ENCODE data around the gene ZNF727. TPM values are rescaled to one million over a fixed set of nuclear protein-coding genes. Genes with fewer than 3 reads are reported as not detected.
A peak's percentile ranks its signal among the peaks of the same experiment; 100 is the strongest.
"Not testable (repeated sequence)": the region's sequence is repeated elsewhere in the genome, so short reads cannot be mapped to it uniquely, and the experiment has no call there.

ZNF727 gene
- 10 to 100 TPM in 1 of 4 donors, 1 to 10 TPM in 2, under 1 TPM in 1; 0.29 to 11.9 (median 2.8) TPM for total RNA-seq

- no peaks in the 10 kb centered on the region for H3K4me1 ChIP-seq
- peak within 1 kb of the TSS; percentile 28 to 90 for H3K27ac ChIP-seq
- peak; percentile 54 to 81 for DNase-seq
- peak within 1 kb of the TSS; percentile 44 to 82 for H3K4me3 ChIP-seq
- no peaks in the 10 kb centered on the region for H3K27me3 ChIP-seq
- H3K36me3 ChIP-seq: no peaks in the 10 kb centered on the region
- no peaks in the 10 kb centered on the region for H3K9me3 ChIP-seq
- intact Hi-C loops (cut with DNase I; ENCODE audit: low total_unique reads): no loop called here
- peak; percentile 12 to 27 for TF ChIP-seq POLR2A (IDR thresholded peaks at IDR 0.05)
- TF ChIP-seq, protein P1, sequence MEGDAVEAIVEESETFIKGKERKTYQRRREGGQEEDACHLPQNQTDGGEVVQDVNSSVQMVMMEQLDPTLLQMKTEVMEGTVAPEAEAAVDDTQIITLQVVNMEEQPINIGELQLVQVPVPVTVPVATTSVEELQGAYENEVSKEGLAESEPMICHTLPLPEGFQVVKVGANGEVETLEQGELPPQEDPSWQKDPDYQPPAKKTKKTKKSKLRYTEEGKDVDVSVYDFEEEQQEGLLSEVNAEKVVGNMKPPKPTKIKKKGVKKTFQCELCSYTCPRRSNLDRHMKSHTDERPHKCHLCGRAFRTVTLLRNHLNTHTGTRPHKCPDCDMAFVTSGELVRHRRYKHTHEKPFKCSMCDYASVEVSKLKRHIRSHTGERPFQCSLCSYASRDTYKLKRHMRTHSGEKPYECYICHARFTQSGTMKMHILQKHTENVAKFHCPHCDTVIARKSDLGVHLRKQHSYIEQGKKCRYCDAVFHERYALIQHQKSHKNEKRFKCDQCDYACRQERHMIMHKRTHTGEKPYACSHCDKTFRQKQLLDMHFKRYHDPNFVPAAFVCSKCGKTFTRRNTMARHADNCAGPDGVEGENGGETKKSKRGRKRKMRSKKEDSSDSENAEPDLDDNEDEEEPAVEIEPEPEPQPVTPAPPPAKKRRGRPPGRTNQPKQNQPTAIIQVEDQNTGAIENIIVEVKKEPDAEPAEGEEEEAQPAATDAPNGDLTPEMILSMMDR (IDR thresholded peaks at IDR 0.05): no peak
These were observed at the start of gene ZNF727 for GRCh38 chr7:64045301-64046040. Gene ZNF727 (plus strand): TSS chr7:64045434. CDS start chr7:64045622, 188 bp downstream.

DNA sequence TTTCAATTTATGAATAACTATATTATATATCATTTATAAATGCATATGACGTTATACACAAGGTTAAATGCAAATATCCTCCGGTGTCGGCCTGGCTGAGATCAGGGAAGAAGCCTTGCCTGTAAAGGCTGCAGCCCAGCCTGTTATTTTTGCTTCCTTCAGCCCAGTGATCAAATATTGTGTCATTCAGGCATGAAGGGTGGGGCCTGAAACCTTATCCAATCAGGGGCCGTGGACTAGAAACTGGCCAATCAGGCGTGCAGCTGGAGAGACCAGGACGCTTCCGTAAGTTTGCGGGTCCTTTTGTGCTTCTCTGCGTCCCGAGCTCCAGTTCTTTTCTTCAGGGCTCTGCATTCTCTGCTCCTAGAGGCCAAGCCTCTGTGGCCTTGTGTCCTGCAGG, 46.7 kb upstream of the ZNF727 start, which contains the start of gene ZNF722:
ZNF722 (plus strand) TSS at position 301 of the 400 bp plus-strand sequence. CDS start 113 bp downstream, outside the sequence.
- no peaks in the 10 kb centered on the region for H3K36me3 ChIP-seq
- no peaks in the 10 kb centered on the region for H3K9me3 ChIP-seq
- H3K27me3 ChIP-seq: no peaks in the 10 kb centered on the region
- H3K27ac ChIP-seq: no peak within 1 kb of the TSS
- no peak for TF ChIP-seq POLR2A (IDR thresholded peaks at IDR 0.05)
- TF ChIP-seq, protein P1 (IDR thresholded peaks at IDR 0.05): no peak
- no peak within 1 kb of the TSS for H3K4me3 ChIP-seq
- no peaks in the 10 kb centered on the region for H3K4me1 ChIP-seq
- intact Hi-C loops (cut with DNase I; ENCODE audit: low total_unique reads): no loop called here
- no peak for DNase-seq

GRCh38 chr7:64015496-64015895, 29.7 kb upstream of the ZNF727 start:
- DNase-seq; H3K4me1 ChIP-seq; intact Hi-C loops (cut with DNase I; ENCODE audit: low total_unique reads); H3K4me3 ChIP-seq; H3K36me3 ChIP-seq; H3K27ac ChIP-seq; H3K27me3 ChIP-seq; H3K9me3 ChIP-seq: not testable (repeated sequence)

DNA sequence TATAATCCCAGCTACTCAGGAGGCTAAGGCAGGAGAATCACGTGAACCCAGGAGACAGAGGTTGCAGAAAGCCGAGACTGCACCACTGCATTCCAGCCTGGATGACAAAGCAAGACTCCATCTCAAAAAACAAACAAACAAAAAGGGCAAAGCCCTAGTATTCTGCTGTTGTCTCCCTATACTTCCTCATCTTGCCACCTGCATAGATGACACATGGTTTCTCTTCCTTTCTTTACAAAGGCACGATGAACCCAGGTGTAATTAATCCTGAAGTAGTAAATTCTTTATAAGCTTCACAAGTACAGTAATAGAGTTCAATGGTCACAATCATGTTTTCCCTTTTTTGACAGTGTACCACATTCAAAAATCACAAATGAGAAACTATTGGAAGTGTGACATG, 9.8 kb upstream of the ZNF727 start:
- Histone ChIP-seq H3K4me3 (no peak overlapping the region), H3K9me3 (no peaks in the 10 kb centered on the region), H3K27me3 (no peaks in the 10 kb centered on the region), H3K36me3 (no peaks in the 10 kb centered on the region), H3K27ac (no peak overlapping the region), H3K4me1 (no peaks in the 10 kb centered on the region)
- TF ChIP-seq, protein P1 (IDR thresholded peaks at IDR 0.05): no peak
- TF ChIP-seq POLR2A (IDR thresholded peaks at IDR 0.05): no peak
- intact Hi-C loops (cut with DNase I; ENCODE audit: low total_unique reads): no loop called here
- DNase-seq: no peak

DNA sequence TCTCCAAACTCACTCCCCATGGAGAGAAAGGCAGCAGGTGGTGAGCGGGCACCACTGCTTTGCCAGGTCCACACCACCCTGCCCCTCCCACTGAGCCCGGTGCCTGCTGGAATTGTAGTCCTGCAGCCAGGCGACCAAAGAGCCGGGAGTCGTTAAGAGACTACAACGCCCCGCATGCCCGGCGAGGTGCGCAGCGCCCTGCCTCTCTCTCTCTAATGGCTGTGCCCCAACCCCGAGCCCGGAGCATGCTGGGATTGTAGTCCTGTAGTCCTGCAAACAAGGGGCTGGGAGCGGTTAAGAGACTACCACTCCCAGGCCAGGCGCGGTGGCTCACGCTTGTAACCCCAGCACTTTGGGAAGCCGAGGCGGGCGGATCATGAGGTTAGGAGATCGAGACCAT, 8.1 kb upstream of the ZNF727 start:
- no peak overlapping the region for H3K27ac ChIP-seq
- no peaks in the 10 kb centered on the region for H3K27me3 ChIP-seq
- no peaks in the 10 kb centered on the region for H3K4me1 ChIP-seq
- DNase-seq: no peak
- H3K36me3 ChIP-seq: no peaks in the 10 kb centered on the region
- no peaks in the 10 kb centered on the region for H3K9me3 ChIP-seq
- no peak overlapping the region for H3K4me3 ChIP-seq
- no peak for TF ChIP-seq POLR2A (IDR thresholded peaks at IDR 0.05)
- TF ChIP-seq, protein P1 (IDR thresholded peaks at IDR 0.05): no peak
- intact Hi-C loops (cut with DNase I; ENCODE audit: low total_unique reads): no loop called here
